ENCODE results near the gene C9orf152.

DNA sequence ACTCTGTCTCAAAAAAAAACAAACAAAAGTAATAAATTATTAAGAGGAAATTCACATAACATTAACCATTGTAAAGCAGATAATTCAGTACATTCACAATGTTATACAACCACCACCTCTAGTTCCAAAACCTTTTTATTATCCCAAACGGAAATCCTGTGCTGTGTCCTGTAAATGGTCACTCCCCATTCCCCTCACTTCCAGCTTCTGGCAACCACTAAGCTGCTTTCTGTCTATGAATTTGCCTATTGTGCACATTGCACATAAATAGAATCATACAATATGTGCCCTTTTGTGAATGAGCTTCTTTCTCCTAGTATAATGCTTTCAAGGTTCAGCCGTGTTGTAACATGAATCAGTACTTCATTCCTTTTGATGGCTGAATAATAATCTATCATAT, 20.8 kb downstream of the C9orf152 start:
- TF ChIP-seq CTCF (IDR thresholded peaks at IDR 0.05; ENCODE audit: low read length) (no peak), EZH2 (IDR thresholded peaks at IDR 0.05; ENCODE audit: borderline replicate concordance, low read length) (no peak)

All from OCI-LY1 (cell line).